Parathyroid adenoma (tissue), 2 donors: ENCODE measurements around the gene ANP32A.
A peak's percentile ranks its signal among the peaks of the same experiment; 100 is the strongest.

Source experiments
- H2AFZ ChIP-seq: fragments of 300-600 bp; sonication (generic); one replicate; pipeline ENCODE4 v1.7.0; 2017; ENCODE audit warnings: antibody characterized with exemption, mild to moderate bottlenecking
- H3K27ac ChIP-seq: fragments of 300-600 bp; sonication (generic); one replicate; pipeline ENCODE4 v1.7.0; 2017
- H3K27me3 ChIP-seq: fragments of 300-600 bp; sonication (generic); one replicate; pipeline ENCODE4 v1.7.0; 2017; ENCODE audit warnings: low read length; ENCODE audit not compliant: control insufficient read depth, insufficient read depth
- H3K36me3 ChIP-seq: fragments of 300-600 bp; sonication (generic); one replicate; pipeline ENCODE4 v1.7.0; 2017; ENCODE audit warnings: low read length; ENCODE audit not compliant: control insufficient read depth, insufficient read depth
- H3K4me1 ChIP-seq: fragments of 300-600 bp; sonication (generic); one replicate; pipeline ENCODE4 v1.7.0; 2017; ENCODE audit warnings: control low read depth
- H3K4me2 ChIP-seq: fragments of 300-600 bp; sonication (generic); one replicate; pipeline ENCODE4 v1.7.0; 2017; ENCODE audit warnings: low read length
- H3K4me3 ChIP-seq: fragments of 300-600 bp; sonication (generic); one replicate; pipeline ENCODE4 v1.7.0; 2017; ENCODE audit warnings: low read depth, low read length
- H3K79me2 ChIP-seq: fragments of 300-600 bp; sonication (generic); one replicate; pipeline ENCODE4 v1.7.0; 2017; ENCODE audit warnings: control low read depth
- H3K9ac ChIP-seq: fragments of 300-600 bp; sonication (generic); one replicate; pipeline ENCODE4 v1.7.0; 2017; ENCODE audit warnings: mild to moderate bottlenecking
- H3K9me3 ChIP-seq: fragments of 300-600 bp; sonication (generic); one replicate; pipeline ENCODE4 v1.7.0; 2017; ENCODE audit warnings: low read length; ENCODE audit not compliant: control insufficient read depth
- TF ChIP-seq, protein P1 (sequence below): fragments of 300-600 bp; sonication (generic); IDR thresholded peaks from one replicate; pipeline ENCODE4 v1.7.0; 2017; ENCODE audit warnings: antibody characterized with exemption, mild to moderate bottlenecking
- donor health status: primary hyperparathyroidism.

ANP32A gene

DNA sequence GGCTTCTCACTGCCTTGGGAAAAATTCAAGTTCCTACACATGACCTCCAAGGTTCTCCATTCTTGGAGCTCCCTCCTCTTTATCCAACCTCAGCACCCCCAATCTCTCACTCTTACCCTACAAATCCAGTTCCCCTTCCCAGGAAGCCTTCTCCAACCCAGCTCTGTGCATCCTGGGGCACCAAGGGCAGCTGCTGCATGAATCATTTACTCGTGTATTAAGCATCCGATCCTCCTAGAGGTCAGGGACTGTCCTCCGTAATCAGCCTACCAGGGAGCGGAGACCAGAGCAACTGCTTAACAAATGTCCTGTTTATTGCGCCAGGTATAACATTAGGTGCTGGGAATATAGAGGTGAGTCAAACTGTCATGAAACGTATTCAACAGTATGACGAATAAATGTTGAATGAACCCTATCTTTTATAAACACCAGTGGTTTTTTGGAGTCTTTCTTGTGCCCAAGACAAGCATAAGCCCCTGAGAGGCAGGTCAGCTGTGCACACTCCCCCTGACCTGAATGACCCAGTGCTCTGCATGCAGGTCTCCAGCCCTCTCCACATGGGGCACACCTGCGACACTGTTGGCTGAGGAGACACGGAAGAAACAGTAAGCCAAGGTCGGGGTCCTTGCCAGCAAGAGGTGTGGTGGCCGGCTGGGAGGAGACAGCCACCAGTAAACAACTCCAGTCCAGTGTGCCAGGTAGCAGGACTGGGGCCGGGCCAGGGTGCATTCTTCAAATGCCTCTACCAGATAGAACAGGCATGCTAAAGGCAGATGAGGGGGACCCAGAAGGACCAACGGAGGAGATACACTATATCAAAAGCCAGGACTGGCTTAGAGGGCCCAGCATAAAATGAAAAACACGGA, 27.6 kb downstream of the ANP32A start:
- peak overlapping the region; percentile 11 for H3K4me2 ChIP-seq
- H3K27ac ChIP-seq, result peak overlapping the region; percentile 0
- no peaks in the 10 kb centered on the region for H3K27me3 ChIP-seq
- no peak overlapping the region for H2AFZ ChIP-seq
- peaks cover 17% of the 10 kb centered on the region for H3K79me2 ChIP-seq
- TF ChIP-seq, protein P1, sequence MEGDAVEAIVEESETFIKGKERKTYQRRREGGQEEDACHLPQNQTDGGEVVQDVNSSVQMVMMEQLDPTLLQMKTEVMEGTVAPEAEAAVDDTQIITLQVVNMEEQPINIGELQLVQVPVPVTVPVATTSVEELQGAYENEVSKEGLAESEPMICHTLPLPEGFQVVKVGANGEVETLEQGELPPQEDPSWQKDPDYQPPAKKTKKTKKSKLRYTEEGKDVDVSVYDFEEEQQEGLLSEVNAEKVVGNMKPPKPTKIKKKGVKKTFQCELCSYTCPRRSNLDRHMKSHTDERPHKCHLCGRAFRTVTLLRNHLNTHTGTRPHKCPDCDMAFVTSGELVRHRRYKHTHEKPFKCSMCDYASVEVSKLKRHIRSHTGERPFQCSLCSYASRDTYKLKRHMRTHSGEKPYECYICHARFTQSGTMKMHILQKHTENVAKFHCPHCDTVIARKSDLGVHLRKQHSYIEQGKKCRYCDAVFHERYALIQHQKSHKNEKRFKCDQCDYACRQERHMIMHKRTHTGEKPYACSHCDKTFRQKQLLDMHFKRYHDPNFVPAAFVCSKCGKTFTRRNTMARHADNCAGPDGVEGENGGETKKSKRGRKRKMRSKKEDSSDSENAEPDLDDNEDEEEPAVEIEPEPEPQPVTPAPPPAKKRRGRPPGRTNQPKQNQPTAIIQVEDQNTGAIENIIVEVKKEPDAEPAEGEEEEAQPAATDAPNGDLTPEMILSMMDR, result no peak
- no peak overlapping the region for H3K9ac ChIP-seq
- no peaks in the 10 kb centered on the region for H3K9me3 ChIP-seq
- H3K4me1 ChIP-seq, result peaks cover 15% of the 10 kb centered on the region
- no peaks in the 10 kb centered on the region for H3K36me3 ChIP-seq
- H3K4me3 ChIP-seq, result no peak overlapping the region

DNA sequence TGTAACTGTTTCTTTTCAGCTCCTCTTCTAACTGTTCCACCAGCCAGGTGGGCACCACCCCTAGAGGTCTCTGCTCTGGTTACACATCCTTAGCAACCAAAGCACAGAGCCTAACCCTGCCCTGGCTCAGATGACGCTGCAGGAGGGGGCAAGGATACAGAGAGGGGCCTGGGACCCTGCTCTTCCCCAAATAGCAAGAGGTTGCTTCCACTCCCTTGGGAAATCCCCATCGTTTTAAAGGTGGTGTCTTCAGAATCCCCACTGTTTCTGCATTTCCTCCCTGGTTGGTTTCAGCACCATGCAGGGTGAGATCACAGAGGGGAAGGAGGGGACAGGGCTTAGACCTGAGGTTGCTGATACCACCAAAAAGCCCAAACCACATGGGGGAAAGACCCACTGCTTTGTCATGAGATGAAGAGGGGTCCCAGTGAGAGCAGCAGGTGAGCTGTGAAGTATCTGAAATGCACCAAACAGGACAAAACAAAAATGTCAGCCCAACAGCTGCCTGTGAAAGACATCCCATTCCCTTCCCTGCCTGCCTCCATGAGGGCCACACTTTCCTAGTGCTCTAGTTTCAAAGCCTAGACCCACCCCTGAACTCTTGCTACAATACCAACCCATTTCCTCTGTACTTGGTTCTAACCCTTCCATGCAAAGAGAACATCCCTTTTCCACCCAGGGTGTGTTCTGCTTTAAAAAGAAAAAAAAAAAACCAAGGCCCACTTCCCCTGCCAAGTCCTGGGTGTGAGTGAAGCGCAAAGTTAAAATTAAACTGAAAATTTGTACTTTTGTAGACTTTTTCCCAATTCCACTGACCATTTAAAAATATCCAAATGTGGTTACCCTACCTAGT, 29.0 kb downstream of the ANP32A start:
- H3K4me3 ChIP-seq, result no peak overlapping the region
- H3K4me2 ChIP-seq, result no peak overlapping the region
- no peaks in the 10 kb centered on the region for H3K27me3 ChIP-seq
- H3K79me2 ChIP-seq, result peaks cover 17% of the 10 kb centered on the region
- H3K9me3 ChIP-seq, result no peaks in the 10 kb centered on the region
- H2AFZ ChIP-seq, result no peak overlapping the region
- TF ChIP-seq, protein P1, result no peak
- no peak overlapping the region for H3K27ac ChIP-seq
- no peak overlapping the region for H3K9ac ChIP-seq
- H3K4me1 ChIP-seq, result peaks cover 15% of the 10 kb centered on the region
- H3K36me3 ChIP-seq, result no peaks in the 10 kb centered on the region

DNA sequence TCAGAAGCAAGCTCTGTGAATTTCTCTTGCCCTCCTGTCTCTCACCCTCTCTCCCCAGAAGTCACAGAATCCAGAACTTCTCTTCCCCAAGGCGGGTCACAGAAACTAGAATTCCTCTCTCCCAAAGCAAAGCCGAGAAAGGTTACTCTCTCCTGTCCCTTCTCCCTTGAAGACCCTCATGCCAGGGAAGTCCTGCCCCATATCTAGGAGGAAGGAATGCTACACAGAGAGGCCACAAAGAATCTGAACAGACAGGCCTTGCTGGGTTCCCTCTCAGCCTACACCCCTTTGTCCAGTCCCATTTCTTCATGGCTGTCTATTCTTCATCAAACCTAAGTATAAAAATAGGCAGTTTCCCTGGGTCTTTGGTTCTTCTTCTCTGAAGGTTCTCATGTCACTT, 29.8 kb downstream of the ANP32A start:
- Histone ChIP-seq H3K4me3 (no peak overlapping the region), H3K36me3 (no peaks in the 10 kb centered on the region), H3K27me3 (no peaks in the 10 kb centered on the region), H3K4me2 (no peak overlapping the region), H3K4me1 (peaks cover 15% of the 10 kb centered on the region), H3K27ac (no peak overlapping the region), H2AFZ (no peak overlapping the region), H3K9me3 (no peaks in the 10 kb centered on the region), H3K9ac (no peak overlapping the region), H3K79me2 (peaks cover 17% of the 10 kb centered on the region)
- TF ChIP-seq, protein P1, result no peak

DNA sequence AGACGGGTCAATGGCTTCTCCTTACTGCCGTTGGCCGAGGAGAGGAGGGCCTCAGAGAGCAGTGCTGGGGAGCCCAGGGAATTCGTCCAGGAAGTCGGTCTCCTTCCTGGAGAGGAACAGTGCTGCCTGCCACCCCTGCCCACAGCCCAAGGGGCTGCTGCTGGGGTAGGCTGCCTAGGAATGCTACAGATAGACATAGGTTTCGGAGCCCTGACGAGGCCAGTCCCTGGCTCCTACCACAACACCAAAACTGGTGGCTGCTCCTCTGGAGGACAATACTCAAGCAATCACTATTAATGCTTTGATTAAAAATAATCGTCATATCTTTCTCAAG, 30.5 kb downstream of the ANP32A start:
- no peaks in the 10 kb centered on the region for H3K36me3 ChIP-seq
- no peaks in the 10 kb centered on the region for H3K9me3 ChIP-seq
- TF ChIP-seq, protein P1, result no peak
- H2AFZ ChIP-seq, result no peak overlapping the region
- no peak overlapping the region for H3K4me2 ChIP-seq
- H3K4me3 ChIP-seq, result no peak overlapping the region
- H3K4me1 ChIP-seq, result peaks cover 11% of the 10 kb centered on the region
- H3K27ac ChIP-seq, result no peak overlapping the region
- H3K79me2 ChIP-seq, result peaks cover 17% of the 10 kb centered on the region
- no peaks in the 10 kb centered on the region for H3K27me3 ChIP-seq
- H3K9ac ChIP-seq, result no peak overlapping the region
